ENCODE measurements around the gene DIDO1.

Gene DIDO1

DNA sequence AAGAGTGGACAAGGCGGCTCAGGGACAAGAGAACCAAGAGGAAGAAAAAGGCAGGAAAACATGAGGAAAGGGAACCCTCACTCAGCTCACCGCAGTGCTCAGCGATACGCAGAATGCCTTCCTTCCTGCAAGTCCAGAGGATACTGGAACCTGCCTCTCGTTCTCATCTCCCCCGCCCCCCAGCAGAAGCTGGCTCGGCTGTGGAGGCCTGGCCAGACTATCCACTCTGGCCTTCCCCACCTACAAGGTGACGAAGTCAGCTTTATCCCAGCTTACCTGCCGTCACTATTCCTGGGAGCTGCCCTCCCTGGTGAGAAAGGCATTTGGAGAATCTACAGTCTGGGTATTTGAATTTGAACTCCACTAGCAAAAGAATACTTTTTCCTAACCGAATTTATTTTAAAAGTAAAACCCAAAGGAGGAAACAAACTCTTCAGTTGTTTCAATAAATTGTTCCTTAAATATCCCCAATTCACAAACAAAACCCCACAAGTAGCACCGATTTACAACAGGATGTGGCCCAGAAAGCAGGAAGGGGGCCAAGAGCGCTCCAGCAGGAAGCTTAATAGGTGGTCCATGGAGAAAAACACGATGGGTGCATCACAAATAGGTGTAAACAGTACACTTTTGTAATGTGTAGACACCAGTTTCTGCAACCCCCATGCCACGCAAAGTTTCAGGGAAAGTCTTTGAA lies 2.1 kb upstream of the DIDO1 start:
- DNase-seq (ENCODE audit: low spot score) = no peak

DNA sequence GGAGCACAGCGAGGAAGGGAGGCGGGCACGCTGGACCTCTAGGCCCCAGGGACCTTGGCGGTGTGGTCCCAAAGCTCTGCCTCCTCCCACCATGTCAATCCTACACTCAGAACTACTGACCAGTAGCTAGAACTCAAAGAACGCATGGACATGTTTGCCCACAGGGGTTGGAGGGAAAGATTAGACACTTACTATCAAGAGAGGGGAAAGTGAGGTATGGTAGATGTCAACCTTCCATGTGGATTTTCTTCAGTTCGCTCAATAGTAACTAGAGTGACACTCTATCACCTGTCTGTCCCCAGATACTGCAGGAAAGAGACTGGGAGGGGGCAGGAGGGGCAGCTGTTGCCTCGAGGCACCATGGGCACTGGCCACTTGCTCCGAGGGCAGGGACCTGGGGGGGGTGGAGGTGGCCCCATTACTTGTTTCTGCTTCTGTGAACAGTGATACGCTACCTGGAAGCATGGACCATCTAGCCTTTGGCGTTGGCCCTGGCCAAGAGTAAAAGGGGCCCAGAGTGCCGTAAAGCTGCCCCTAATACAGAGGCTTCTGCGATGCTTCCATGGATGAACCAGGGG lies 912 bp upstream of the DIDO1 start:
- no peak for DNase-seq (ENCODE audit: low spot score)

DNA sequence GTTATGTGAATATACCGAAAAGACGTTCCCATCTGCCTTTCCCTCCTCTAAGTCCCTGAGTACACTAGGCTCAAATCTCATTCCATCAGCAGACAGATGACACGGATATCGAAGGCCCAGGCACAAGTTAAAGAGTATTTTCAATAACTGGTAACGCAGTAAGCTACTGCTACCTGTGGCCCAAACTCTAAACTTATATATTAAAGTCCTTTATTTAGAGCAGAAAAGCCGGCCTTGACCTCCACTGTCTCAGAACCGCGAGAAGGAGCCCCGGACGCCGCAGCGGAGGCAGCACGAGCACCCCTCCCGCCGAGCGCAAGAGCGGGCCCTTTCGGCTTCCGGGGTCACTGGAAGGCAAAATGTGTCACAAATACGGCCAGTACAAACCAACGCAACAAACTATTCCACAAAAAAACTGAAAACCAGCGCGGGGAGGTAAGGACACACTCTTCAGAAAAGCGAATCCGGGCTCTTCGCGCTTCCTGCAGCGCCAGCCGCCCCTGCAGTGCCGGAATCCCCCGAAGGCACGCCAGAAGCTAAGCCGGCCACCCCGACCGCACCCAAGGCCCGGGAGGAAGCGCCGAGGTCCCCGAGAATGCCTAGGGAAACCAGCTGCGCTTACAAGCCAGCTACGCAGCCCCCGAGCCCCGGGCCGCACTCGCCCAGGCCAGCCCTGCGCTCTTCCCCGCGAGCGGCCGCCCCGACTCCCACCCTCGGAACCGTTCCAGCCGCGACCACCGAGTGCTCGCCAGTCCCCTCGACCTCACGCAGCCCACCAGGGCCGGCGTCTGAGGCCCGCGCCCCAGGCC lies 681 bp downstream of the DIDO1 start:
- DNase-seq (ENCODE audit: low spot score) = peak; percentile 7

DNA sequence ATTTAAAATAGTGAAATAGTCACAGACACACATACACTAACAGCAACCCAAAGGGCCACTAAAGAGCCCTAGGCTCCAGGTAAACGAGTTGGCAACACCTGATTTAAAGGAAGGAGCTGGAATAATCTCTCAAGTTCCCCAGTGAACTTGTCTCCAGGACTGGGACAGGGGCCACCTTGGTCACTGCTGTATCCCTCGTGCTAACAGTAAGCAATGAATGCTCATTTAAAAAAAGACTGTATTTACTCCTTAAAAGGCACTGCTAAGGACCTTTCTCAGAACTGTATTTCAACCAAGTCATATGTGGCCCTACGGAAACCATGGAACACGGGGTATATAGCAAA lies 1.3 kb downstream of the DIDO1 start:
- DNase-seq (ENCODE audit: low spot score) = no peak

DNA sequence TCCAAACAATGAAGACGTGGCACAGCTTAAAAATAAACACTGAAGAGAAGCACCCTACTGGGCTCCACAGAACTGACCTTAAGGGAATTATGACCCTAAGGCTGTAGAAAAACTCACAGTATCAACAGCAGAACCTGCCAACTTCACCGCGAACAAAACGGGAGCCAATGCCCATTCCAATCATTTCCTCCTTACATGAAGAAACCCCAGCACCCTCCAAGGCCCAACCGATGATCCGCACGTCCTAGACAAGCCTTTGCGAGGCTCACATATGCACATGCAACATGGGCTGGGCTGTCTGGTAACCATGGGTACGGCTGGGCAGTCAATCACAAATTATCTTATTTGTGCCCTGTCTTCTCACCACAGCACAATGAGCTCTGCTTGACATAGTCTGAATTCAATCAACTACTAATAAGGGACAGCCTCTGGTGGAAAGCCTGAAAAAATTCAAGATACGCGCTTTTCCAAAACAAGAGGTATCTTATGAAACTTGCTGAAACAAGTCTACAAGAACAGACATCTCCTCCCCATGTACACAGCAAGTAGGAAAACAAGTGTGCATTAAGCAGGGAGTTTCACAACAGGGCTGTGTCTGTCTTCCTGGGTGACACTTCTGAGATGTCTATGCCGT lies 1.7 kb downstream of the DIDO1 start:
- DNase-seq (ENCODE audit: low spot score) = peak; percentile 15

DNA sequence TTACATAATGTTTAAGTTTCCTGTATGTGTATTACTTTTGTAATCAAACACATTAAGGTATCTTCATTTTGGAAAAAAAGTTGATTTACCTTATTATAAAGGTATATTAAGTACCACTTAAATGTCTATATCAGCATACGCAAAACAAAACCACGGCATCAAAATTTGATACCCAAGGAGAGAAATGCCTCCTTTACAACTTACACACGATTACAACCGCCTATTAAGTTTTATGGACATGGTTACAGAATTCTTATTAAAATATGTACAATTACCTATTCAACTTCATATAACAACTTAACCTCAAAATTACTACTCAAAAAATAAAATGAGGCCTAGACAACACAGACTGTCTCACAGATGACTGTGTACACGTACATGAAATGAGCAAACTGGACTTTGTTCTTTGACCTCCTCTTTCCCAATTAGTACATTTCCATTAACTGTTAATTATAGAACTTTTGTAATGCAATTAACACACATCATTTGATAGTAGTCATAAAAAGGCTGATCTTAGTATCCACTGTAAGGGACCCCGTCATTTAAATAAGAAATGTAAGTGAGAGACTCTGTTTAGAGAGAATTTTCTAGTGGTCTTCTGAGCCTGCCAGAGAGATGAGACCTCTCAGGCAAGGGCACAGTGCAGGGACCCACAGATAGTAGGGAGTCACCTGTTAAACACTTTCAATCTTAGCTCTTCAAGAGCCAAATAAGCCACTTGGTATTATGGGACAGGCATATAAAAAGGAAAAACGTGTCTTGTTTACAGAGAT lies 2.5 kb downstream of the DIDO1 start:
- peak; percentile 29 for DNase-seq (ENCODE audit: low spot score)

DNA sequence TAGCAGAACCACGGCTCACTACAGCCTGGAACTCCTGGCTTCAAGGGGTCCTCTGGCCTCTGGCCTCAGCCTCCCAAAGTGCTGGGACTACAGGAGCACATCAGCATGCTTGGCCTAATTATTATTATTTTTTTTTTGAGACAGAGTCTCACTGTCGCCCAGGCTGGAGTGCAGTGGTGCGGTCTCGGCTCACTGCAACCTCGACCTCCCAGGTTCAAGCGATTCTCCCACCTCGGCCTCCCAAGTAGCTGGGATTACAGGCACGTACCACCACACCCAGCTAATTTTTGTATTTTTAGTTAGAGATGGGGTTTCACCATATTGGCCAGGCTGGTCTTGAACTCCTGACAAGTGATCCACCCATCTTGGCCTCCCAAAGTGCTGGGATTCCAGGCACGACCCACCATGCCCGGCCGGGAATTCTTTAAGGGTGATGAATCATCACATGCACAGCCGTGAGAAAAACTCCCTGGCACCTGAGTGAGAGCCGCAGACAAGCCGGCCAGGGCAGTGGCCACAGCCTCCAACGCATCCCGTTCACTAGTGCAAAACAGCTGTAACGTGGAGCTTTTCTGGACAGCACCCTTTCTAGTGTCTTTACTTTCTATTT lies 3.1 kb downstream of the DIDO1 start:
- DNase-seq (ENCODE audit: low spot score) = peak; percentile 78

DNA sequence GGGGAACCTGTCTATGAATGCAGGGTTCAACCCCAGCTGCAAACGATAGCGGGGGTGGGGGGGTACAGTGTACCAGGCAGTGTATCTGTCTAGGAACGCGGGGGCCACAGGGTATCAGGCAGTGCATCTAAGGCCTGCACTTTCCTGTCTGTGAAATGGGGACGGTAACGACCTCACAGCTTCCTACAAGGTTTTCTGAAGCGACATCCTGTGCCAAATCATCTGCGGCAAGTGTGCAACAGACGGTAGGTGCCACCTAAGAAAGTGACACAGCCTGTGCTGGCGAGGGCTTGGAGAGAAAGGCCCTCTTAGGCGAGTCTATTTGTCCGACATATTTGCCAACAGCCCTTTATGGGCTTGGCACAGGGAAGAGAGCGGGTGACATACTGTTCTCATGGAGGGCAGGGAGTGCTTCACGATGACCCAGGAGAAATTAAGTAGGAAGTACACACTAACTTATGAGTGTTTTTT lies 3.8 kb downstream of the DIDO1 start:
- DNase-seq (ENCODE audit: low spot score) = no peak

DNA sequence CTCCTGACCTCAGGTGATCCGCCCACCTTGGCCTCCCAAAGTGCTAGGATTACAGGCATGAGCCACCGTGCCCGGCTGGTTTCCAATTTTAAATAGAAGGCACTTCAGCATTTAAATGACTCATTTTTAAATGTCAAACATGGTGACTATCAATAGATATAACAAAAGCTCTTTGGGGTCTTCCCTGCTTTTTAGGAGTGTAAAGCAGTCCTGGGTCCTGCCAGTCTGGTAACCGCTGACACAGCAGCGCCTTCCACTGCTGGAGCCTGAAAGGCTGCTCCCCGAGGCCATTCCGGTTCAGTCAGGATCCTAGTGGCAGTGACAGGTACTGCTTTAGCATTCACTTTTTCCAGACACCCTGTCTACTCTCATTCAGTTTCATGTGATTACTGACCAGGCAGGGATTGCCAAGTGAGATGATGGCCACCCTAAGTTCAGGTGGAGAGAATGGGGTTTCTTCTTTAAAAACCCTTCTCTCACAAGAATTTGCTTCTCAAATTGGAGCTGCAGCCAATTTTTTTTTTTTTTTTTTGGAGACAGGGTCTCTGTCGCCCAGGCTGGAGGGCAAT lies 5.1 kb downstream of the DIDO1 start:
- DNase-seq (ENCODE audit: low spot score) = peak; percentile 18

DNA sequence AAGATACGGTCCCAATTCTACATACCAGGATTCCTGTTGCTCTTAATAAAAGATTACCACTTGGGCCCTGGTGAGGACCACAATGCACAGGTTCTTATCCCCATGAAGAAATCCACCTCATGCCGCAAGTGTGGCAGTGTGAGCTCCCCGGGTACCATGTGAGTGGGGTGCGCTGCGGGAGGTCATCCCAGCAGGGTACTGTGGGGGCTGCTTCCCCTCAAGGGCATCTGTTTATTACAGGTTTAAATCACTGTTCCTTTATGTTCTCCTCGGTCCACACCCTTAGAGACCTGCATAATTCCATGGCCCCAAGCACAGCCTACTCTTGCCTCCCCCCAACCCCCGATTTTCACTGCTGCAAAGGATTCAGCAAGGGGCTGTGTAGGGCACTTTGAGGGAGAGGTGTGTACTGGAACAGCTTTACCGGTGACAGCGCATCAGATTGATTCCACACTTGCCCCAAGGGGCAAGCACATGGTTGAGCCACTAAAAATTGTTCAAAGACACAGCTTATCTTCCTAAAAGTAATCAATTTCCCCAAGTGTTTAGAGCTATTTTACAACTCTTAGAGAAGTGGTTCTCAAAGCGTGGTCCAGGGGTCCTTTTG lies 6.2 kb downstream of the DIDO1 start:
- no peak for DNase-seq (ENCODE audit: low spot score)

DNA sequence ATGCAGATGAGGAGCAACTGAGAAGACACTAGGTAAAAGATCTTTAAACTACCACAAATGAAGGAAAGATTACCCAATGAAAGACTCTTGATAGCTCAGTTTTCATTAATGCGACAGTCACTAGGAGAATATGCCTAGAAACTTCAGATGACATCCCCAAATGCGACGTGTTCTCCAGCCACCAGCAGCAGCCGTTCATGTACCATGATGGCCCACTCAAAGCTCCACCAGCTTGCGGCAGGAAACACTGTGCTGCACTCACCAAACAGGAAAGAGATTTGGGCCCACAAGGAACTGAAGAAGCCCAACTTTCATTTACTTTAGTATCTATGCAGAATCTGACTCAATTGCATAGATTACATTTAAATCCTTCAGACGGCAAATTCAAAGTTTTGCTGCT lies 7.5 kb downstream of the DIDO1 start:
- DNase-seq (ENCODE audit: low spot score) = no peak

DNA sequence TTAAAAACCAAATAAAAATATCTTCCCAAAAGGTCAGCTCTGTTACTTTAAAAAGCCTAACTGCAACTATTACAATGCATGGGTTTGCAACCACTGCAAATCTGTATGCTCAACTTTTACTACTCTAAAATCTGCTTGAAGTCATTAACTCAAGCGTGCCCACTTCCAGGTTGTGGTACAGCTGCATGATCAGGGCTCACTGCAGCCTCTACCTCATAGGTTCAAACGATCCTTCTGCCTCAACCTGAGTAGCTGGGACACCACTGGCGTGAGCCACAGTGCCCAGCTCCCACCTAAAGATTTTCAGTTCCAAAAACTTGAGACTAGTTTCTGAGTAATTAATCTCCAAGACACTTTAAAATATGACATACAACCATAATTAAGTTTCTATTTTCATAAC lies 8.2 kb downstream of the DIDO1 start:
- DNase-seq (ENCODE audit: low spot score) = no peak

DNA sequence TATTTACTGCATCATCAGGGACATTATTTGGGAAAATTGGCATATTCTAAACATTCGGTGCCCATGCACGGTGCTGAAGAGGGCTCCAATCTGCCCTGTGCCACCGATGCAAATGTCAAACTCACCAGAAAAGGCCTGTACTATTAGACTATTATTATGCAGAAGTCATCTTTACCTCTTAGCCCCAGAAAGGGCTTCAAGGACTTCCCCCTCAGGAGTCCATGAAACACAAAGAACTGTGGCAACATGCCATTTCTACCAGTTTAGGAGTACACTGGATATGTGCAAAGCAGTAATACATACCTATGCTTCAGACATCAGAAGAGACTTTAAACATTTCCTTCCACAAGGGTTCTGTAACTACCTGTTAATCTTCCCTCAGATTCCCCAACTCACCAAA lies 8.6 kb downstream of the DIDO1 start:
- DNase-seq (ENCODE audit: low spot score) = no peak

DNA sequence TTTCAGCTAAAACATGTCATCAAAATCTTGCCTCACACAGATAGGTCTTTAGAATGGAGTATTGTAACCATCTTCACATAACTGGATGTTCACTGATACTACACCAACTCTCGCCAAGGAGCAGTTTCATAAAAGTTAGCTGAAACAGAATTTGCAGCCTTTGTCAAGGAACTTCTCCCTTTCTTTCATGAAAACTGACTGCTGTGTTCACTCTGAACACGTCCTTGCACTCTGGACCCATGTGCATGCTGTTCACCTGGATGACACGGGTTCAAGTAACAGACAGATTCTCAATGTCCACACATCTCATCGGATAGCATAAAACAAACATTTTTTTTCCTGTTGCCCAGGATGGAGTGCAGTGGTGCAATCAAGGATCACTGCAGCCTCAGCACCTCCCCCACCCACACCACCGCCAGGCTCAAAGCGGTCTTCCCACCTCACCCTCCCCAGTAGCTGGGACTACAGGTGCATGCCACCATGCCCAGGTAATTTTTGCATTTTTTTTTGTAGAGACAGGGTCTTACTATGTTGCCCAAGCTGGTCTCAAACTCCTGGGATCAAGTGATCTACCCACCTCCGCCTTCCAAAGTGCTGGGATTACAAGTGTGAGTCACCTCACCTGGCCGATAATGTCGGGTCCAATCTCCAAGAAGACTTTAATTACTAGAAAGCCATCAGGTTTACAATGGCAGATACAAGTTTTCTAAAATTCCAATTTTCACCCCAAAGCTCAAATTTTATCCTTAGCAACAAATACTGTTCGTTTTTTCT lies 9.4 kb downstream of the DIDO1 start:
- DNase-seq (ENCODE audit: low spot score) = no peak

DNA sequence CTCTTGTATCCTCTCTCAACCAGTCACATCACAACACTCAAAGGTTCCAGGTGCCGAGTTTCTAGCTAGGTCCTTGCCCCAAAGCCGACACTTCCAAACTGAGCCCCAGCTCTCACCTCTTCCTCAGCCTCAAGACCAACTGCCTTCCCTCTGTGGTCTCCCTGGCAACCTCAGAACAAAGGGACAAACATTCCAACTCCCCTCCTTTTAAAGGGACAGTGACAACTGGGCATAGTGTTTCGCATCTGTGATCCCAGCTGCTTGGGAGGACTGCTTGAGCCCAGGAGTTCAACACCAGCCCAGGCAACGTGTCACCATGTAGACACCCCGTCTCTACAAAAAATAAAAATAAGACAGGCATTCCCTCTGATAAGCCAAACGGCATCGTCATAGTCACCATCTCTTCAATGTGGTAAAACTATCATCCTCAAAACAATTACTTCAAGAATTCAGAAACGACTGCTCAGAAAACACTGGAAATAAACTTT lies 11.3 kb downstream of the DIDO1 start:
- DNase-seq (ENCODE audit: low spot score) = no peak

DNA sequence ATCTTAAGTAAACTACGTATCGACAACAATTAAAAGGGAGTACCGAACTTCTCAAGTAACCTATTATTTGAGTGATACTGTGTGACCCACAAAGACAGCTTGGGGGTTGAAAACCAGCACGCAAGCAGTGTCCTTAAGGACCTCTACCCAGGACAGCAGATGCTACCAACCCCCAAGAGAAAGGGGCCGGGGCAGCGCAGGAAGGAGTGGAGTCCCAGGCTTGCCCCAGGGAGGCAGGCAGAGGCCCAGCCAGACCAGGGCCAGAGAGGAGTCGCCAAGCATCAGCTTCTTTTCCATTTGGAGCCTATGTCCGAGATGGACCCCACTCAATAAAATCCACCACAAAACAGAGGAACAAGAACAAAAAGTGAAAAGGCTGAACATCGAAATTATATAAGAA lies 11.9 kb downstream of the DIDO1 start:
- no peak for DNase-seq (ENCODE audit: low spot score)

DNA sequence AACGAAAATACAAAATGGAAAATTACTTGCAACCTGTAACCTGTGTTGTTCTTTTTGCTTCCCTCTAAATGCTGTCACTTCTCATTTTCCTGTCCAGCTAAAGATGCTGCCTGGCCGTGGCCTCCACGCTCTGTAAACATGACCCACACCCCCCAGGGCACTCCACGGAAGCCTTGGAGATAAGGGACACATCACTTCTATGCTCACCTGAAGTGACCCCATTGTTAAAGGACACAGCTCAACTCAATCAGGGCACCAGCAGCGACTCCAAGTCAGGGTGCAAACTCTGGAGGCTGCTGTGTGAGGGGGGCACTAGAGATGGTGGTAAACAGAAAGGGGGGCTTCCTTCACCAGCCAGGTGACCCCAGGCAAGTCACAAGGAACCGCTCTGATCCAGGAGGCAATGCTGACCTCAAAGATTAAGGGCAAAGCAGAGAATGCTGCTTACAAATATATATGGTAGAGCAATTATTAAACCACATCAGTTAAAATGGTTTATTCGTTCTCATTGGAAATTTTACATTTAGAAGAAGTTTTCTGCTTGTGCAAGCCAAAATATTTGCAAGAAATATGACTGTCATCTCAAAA lies 13.2 kb downstream of the DIDO1 start:
- no peak for DNase-seq (ENCODE audit: low spot score)

DNA sequence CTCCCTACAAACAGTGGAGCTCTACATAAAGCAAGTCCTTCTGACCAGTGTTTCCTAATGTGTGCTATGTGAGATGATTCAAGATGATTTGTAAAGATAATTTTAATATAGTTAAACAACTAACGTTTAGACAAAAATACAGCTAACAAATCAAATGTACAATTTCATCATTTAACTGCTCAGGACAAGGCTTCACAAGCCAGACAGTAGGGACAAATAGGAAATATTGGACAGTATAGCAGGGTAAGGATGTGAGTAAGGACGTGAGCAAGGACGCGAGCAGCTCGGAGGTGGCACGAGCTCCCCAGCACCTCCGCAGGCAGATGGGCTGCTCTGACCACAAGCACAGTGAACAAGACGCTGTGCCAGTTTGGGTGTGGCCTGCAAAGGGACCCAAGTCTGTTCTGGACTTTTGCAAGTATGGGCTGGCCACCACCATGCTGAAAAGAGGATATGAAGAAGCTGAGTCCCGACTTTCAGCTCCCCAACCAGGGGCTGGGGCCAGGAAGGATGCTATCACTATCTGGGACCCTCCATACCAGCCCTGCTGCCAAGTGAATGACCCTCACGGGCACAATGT lies 14.5 kb downstream of the DIDO1 start:
- no peak for DNase-seq (ENCODE audit: low spot score)
